Bronchial epithelial cell (primary cell): ENCODE results near the gene GSS. TPM values are rescaled to one million over a fixed set of nuclear protein-coding genes. Genes with fewer than 3 reads are reported as not detected.

Source experiments
- DNase-seq: peaks from one replicate; pipeline ENCODE4 v3.0.0-alpha.2; 2010; ENCODE audit warnings: low read depth
- FAIRE-seq: peaks from 2 replicates; lab custom pipeline; 2011; peaks lifted over from hg19 to GRCh38; lab: Jason Lieb, UNC
- H3K27me3 ChIP-seq: 2 replicates; pipeline ENCODE4 v1.5.1; 2011; ENCODE audit warnings: low read length; ENCODE audit not compliant: control insufficient read depth, insufficient read depth
- H3K36me3 ChIP-seq: 2 replicates; pipeline ENCODE4 v1.5.1; 2011; ENCODE audit warnings: low read length; ENCODE audit not compliant: control insufficient read depth, insufficient read depth
- H3K4me3 ChIP-seq: 2 replicates; pipeline ENCODE4 v1.5.1; 2011; ENCODE audit warnings: mild to moderate bottlenecking, low read depth, low read length, control low read depth
- CTCF ChIP-seq: IDR thresholded peaks from 2 replicates; pipeline ENCODE4 v1.5.1; 2011; ENCODE audit warnings: mild to moderate bottlenecking, moderate library complexity, low read length, control low read depth, inconsistent platforms; ENCODE audit not compliant: insufficient read depth, severe bottlenecking
- total RNA-seq: library from RNA; depleted of rRNA; stranded (reverse); fragments of >200 nt; gene quantifications from 2 replicates; pipeline ENCODE4 v1.2.1, GENCODE V29; 2014

Gene GSS
- total RNA-seq, 1 donor from 2014 or later = 105 TPM

GRCh38 chr20:34978092-34978744, 22.6 kb upstream of the GSS start:
- H3K4me3 ChIP-seq = no peak overlapping the region
- FAIRE-seq (no peak), DNase-seq (no peak)
- no peak for TF ChIP-seq CTCF
- no peaks in the 10 kb centered on the region for H3K27me3 ChIP-seq
- H3K36me3 ChIP-seq = no peaks in the 10 kb centered on the region

- FAIRE-seq = no peak
- Histone ChIP-seq H3K36me3 (no peaks in the 10 kb centered on the region), H3K4me3 (no peak overlapping the region), H3K27me3 (no peaks in the 10 kb centered on the region)
- DNase-seq = no peak
- TF ChIP-seq CTCF = no peak
Measured at GRCh38 chr20:34977365-34978091, 21.9 kb upstream of the GSS start.

- TF ChIP-seq CTCF = no peak
- no peak overlapping the region for H3K4me3 ChIP-seq
- no peaks in the 10 kb centered on the region for H3K27me3 ChIP-seq
- DNase-seq (no peak), FAIRE-seq (no peak)
- H3K36me3 ChIP-seq = no peaks in the 10 kb centered on the region
Measured at GRCh38 chr20:34976286-34976685, 20.7 kb upstream of the GSS start.

- TF ChIP-seq CTCF = no peak
- no peak overlapping the region for H3K4me3 ChIP-seq
- DNase-seq (no peak), FAIRE-seq (no peak)
- H3K27me3 ChIP-seq = no peaks in the 10 kb centered on the region
- no peaks in the 10 kb centered on the region for H3K36me3 ChIP-seq
Measured at GRCh38 chr20:34974246-34974645, 18.6 kb upstream of the GSS start.

GRCh38 chr20:34971561-34972235, 16.1 kb upstream of the GSS start:
- DNase-seq (no peak), FAIRE-seq (no peak)
- no peaks in the 10 kb centered on the region for H3K36me3 ChIP-seq
- no peak overlapping the region for H3K4me3 ChIP-seq
- no peaks in the 10 kb centered on the region for H3K27me3 ChIP-seq
- no peak for TF ChIP-seq CTCF
